Esophagus squamous epithelium (tissue), 5 donors: Measurements from ENCODE around the gene BABAM1. TPM values are rescaled to one million over a fixed set of nuclear protein-coding genes. Genes with fewer than 3 reads are reported as not detected.

Experiments
- DNase-seq: peaks from one replicate; lab custom pipeline; 2025; lab: John Stamatoyannopoulos, UW
- H3K27ac ChIP-seq, 4 donors: fragments of 200-600 bp; sonication (generic); one replicate each; pipeline ENCODE4 v1.5.1; 2016 to 2019; ENCODE audit warnings: mild to moderate bottlenecking in 1 of 4
- H3K27me3 ChIP-seq, 4 donors: fragments of 200-600 bp; sonication (generic); 1 replicate in 3 of 4; 2 replicates in 1 of 4; pipeline versions ENCODE4 v1.5.1 to v1.6.0; 2017 to 2021; ENCODE audit warnings: antibody characterized with exemption in 1 of 4
- H3K36me3 ChIP-seq, 3 donors: fragments of 200-600 bp; sonication (generic); one replicate each; pipeline ENCODE4 v1.5.1; 2016 to 2019
- H3K4me1 ChIP-seq, 3 donors: fragments of 200-600 bp; sonication (generic); one replicate each; pipeline ENCODE4 v1.5.1; 2017 to 2019
- H3K4me3 ChIP-seq, 4 donors: fragments of 200-600 bp; sonication (generic); 1 replicate in 3 of 4; 2 replicates in 1 of 4; pipeline ENCODE4 v1.5.1; 2016 to 2019; ENCODE audit warnings: mild to moderate bottlenecking in 2 of 4, moderate library complexity in 1 of 4
- H3K9me3 ChIP-seq, 3 donors: fragments of 200-600 bp; sonication (generic); one replicate each; pipeline ENCODE4 v1.5.1; 2016 to 2019
- POLR2A ChIP-seq, 4 donors: fragments of 450-650 bp; IDR thresholded peaks; one replicate each; pipeline ENCODE4 v1.6.1; 2017; ENCODE audit warnings: antibody characterized with exemption in 4 of 4, mild to moderate bottlenecking in 4 of 4, moderate library complexity in 3 of 4
- WGBS, 2 donors: methylation state at CpG; one replicate each; pipeline ENCODE4 v1.1.5; 2018; 5-methylcytosine and 5-hydroxymethylcytosine counted together
- intact Hi-C: fragments of 100-400 bp; cut with DNase I; formaldehyde crosslinking; loops from one replicate; pipeline ENCODE4 v1.15.0; 2022
- total RNA-seq, 4 donors: library from RNA; depleted of rRNA; stranded (reverse); fragments of >200 nt; gene quantifications; one replicate each; pipeline ENCODE4 v1.1.0, GENCODE V29; 2016
- TF ChIP-seq, protein P1 (sequence below), 6 experiments: fragments of 450-650 bp in 4 of 6; fragments of 200-600 bp in 2 of 6; sonication (generic) in 2 of 6; IDR thresholded peaks; one replicate each; pipeline ENCODE4 v1.5.1; 2016 to 2019; ENCODE audit warnings: antibody characterized with exemption in 6 of 6, mild to moderate bottlenecking in 4 of 6, moderate library complexity in 4 of 6
- donor health status: DM: yes; HTN: yes; CAD: no.

Gene BABAM1
- total RNA-seq, 4 donors from 2014 or later: 29.1 to 55.8 (median 53.1) TPM

DNA sequence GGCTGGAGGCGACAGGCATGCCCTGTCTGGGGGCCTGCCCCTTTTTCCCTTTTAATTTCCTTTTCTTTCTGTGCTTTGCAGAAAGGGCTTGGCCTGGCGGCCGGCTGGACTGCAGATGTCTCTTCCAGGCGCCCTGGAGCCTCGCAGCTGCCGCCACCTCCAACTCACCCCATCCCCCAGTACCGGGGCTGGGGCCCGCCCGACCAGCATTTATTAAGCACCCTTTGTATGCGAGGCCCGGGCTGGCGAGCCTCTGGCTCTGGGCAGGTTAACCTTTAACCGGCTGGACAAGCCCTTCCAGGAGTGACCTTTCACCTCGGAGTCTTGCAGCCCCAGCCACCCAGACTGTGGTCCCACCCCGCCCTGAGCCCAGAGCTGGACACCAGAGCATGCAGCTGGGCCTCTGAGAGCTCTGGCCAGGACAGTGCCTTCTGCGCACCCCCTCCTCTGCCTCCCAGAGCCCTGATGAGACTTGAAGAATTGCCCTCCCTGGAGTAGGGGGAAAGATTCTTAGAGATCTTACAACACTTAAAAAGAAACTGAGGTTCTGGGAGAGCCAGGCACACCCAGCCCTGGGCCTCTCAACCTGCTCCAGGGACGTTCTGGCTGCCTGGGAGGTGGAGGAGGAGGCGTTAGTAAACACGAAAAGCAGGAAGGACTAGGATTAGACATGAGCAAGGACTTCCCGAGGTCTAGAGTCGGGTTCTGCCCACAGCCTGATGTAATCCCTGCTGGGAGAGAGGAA, 20.4 kb upstream of the BABAM1 start:
- no peaks in the 10 kb centered on the region for H3K27me3 ChIP-seq
- peak overlapping the region; percentile 90 to 94 (median 92) for H3K27ac ChIP-seq
- TF ChIP-seq, protein P1, sequence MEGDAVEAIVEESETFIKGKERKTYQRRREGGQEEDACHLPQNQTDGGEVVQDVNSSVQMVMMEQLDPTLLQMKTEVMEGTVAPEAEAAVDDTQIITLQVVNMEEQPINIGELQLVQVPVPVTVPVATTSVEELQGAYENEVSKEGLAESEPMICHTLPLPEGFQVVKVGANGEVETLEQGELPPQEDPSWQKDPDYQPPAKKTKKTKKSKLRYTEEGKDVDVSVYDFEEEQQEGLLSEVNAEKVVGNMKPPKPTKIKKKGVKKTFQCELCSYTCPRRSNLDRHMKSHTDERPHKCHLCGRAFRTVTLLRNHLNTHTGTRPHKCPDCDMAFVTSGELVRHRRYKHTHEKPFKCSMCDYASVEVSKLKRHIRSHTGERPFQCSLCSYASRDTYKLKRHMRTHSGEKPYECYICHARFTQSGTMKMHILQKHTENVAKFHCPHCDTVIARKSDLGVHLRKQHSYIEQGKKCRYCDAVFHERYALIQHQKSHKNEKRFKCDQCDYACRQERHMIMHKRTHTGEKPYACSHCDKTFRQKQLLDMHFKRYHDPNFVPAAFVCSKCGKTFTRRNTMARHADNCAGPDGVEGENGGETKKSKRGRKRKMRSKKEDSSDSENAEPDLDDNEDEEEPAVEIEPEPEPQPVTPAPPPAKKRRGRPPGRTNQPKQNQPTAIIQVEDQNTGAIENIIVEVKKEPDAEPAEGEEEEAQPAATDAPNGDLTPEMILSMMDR (IDR thresholded peaks at IDR 0.05): no peak
- no peak for TF ChIP-seq POLR2A (IDR thresholded peaks at IDR 0.05)
- 7 to 15% methylated on average over 11 to 12 of the region's 21 CpGs for WGBS, 2 donors
- H3K9me3 ChIP-seq: no peaks in the 10 kb centered on the region
- intact Hi-C loops: no loop called here
- peaks cover 23 to 74% (median 38%) of the 10 kb centered on the region in 3 donors for H3K4me1 ChIP-seq
- H3K4me3 ChIP-seq: peak overlapping the region; percentile 81 to 95 (median 90)
- no peaks in the 10 kb centered on the region for H3K36me3 ChIP-seq
- DNase-seq: no peak

DNA sequence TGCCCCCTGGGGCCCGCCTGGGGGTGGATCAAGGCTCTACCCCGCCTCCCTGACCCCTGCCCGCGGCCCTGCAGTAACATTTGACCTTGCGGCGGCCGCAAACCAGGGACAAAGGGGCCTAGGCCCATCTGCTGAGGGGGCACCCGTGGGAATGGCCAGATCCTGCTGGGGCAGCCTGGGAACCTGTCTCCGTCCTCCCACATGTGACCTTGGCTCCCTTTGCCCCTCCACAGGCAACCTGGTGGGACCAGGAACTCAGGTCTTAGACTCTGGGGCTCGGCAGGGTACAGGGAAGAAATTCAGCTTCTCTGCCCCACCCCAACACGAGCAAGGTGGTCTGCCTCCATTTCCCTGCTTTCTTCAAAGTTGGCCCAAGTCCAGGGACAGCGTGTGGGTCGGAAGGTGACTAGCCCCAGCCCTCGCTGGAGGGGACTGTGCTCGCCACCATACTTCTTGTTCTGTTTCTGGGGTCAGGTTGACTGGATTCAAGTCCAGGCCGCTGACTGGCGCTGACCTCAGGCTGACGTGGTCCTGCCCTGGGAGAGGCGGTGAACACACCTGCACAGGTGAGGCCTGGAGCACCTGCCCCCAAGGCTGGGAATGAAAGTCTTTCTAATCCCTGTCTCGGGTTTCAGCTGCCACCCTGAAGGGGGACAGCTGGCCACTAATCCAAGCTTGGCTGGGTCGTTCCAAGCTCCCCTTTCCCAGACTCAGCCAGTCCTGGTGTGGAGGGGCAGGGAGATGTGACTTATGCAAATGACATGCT, 19.0 kb upstream of the BABAM1 start:
- Histone ChIP-seq H3K4me1 (peaks cover 17 to 61% (median 30%) of the 10 kb centered on the region in 3 donors), H3K9me3 (no peaks in the 10 kb centered on the region), H3K27me3 (no peaks in the 10 kb centered on the region), H3K4me3 (no peak overlapping the region), H3K27ac (peak overlapping the region; percentile 42 to 94 (median 80)), H3K36me3 (no peaks in the 10 kb centered on the region)
- 69 to 71% methylated on average over 14 to 15 of the region's 21 CpGs for WGBS, 2 donors
- no peak for DNase-seq
- TF ChIP-seq, protein P1 (IDR thresholded peaks at IDR 0.05): no peak
- TF ChIP-seq POLR2A (IDR thresholded peaks at IDR 0.05): no peak
- intact Hi-C loops: no loop called here

DNA sequence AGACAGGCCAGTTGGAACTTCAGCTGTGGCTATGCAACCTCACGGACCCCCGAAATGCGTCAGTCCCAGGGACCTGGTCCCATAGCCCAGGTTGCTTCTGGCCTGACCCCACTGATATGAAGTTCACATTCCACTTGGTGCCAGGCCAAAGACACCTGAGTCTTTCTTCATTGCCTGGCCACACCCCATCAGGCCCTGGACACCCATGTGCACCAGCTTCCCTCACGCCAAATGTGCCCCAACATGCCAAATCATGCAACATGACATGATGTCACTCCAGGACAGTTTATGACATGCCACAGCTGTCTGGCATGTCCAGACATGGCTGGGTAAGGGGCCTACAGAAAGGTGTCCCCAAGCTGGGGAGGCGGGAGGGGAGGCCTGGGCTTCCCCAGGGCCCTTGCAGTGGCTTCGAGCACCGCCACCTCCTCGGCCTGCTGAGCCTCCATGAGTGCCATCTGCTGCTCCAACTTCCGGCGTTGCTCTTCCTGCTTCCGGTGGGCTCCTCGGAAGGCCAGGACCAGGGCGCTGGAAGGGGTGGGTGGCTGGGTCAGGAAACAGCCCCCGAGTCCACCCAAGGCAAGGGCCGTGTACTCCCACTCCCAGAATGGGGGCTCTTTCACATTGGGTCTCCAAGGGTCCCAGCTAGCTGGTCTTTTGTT, 17.2 kb upstream of the BABAM1 start:
- 80 to 93% methylated on average over 6 to 7 of the region's 15 CpGs for WGBS, 2 donors
- no peak overlapping the region for H3K4me3 ChIP-seq
- H3K27ac ChIP-seq: peak overlapping the region in 2 of 4 donors; percentile 16 to 94
- peaks cover 17 to 44% (median 26%) of the 10 kb centered on the region in 3 donors for H3K4me1 ChIP-seq
- no peaks in the 10 kb centered on the region for H3K9me3 ChIP-seq
- no peaks in the 10 kb centered on the region for H3K27me3 ChIP-seq
- TF ChIP-seq, protein P1 (IDR thresholded peaks at IDR 0.05): no peak
- no peak for TF ChIP-seq POLR2A (IDR thresholded peaks at IDR 0.05)
- DNase-seq: no peak
- H3K36me3 ChIP-seq: no peaks in the 10 kb centered on the region
- intact Hi-C loops: no loop called here

DNA sequence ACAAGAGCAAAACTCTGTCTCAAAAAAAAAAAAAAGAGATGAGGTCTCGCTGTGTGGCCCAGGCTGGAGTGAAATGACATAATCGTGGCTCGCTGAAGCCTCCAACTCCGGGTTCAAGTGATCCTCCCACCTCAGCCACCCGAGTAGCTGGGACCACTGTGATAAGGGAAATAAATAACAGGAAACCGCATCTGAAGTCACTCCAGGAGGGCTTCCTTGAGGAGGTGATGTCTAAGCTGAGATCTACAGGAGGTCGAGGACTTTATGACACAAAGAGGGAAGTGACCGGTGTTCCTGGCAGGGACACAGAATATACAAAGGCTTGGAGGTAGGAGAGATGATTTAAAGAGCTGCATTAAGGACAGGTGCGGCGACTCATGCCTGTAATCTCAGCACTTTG, 12.6 kb upstream of the BABAM1 start:
- DNase-seq: no peak
- peaks cover 0 to 7% (median 0%) of the 10 kb centered on the region in 3 donors for H3K9me3 ChIP-seq
- intact Hi-C loops: no loop called here

More for the DNA sequence above, 12.6 kb upstream of the BABAM1 start:
- Histone ChIP-seq H3K4me3 (no peak overlapping the region), H3K27ac (no peak overlapping the region), H3K4me1 (peaks cover 0 to 7% (median 0%) of the 10 kb centered on the region in 3 donors), H3K27me3 (no peaks in the 10 kb centered on the region), H3K36me3 (no peaks in the 10 kb centered on the region)
- TF ChIP-seq, protein P1 (IDR thresholded peaks at IDR 0.05): no peak
- TF ChIP-seq POLR2A (IDR thresholded peaks at IDR 0.05): no peak
- WGBS, 2 donors: 79 to 85% methylated on average over 8 to 9 of the region's 10 CpGs
